Measurements from ENCODE around the gene PDCL3. TPM values are rescaled to one million over a fixed set of nuclear protein-coding genes. Genes with fewer than 3 reads are reported as not detected.
A peak's percentile ranks its signal among the peaks of the same experiment; 100 is the strongest.

PDCL3 gene
- total and polyA plus RNA-seq, 2 experiments from 2014 or later = 28.1 to 72.4 TPM

- H3K4me1 ChIP-seq (ENCODE audit: insufficient read depth) = peaks cover 9% of the 10 kb centered on the region; the same call in 1 of the 2 replicates
- TF ChIP-seq STAT1 (IDR thresholded peaks at IDR 0.05; ENCODE audit: unreplicated experiment) (no peak), POLR2AphosphoS5 (IDR thresholded peaks at IDR 0.05; ENCODE audit: low read depth) (no peak), EZH2phosphoT487 (IDR thresholded peaks at IDR 0.05; ENCODE audit: unreplicated experiment) (no peak), NANOG (IDR thresholded peaks at IDR 0.05; ENCODE audit: borderline replicate concordance) (no peak), CTCF (conservative IDR thresholded peaks at IDR 0.05; ENCODE audit: low read depth in 2 of 2) (no peak), ZNF331 (CRISPR knock-in tag; IDR thresholded peaks at IDR 0.05; ENCODE audit: low read depth) (no peak), ZNF462 (CRISPR knock-in tag; IDR thresholded peaks at IDR 0.05) (no peak), ZNF114 (CRISPR knock-in tag; IDR thresholded peaks at IDR 0.05) (no peak)
- peaks cover 3% of the 10 kb centered on the region for H3K27me3 Mint-ChIP-seq (ENCODE audit: insufficient read depth, low read depth, poor library complexity)
- H3K4me3 ChIP-seq = no peak overlapping the region
- no peaks in the 10 kb centered on the region for H3F3A ChIP-seq (replicated peaks; ENCODE audit: low read depth)
- H4K20me1 ChIP-seq (replicated peaks; ENCODE audit: insufficient read depth) = no peaks in the 10 kb centered on the region
- no peak overlapping the region for H3K4me3 Mint-ChIP-seq
- peaks cover 6% of the 10 kb centered on the region; the same call in 2 of the 3 replicates for H3K4me1 Mint-ChIP-seq
- H2AFZ ChIP-seq = 0 out of 2 replicates have a peak overlapping the region, but pooled peaks have one; percentile 32
- H3K79me2 ChIP-seq (replicated peaks; ENCODE audit: insufficient read depth) = no peaks in the 10 kb centered on the region
- no peaks in the 10 kb centered on the region for H3K36me3 ChIP-seq (ENCODE audit: insufficient read depth)
- no peak overlapping the region for H3K27ac Mint-ChIP-seq
- 0 out of 2 replicates have a peak, but pooled peaks cover 5% of the 10 kb centered on the region for H3K9me2 ChIP-seq (ENCODE audit: insufficient read depth)
- no peak overlapping the region for H3K4me2 ChIP-seq
- peaks cover 15% of the 10 kb centered on the region for H3K9me3 Mint-ChIP-seq
- DNase-seq (ENCODE audit: low spot score) (no peak), ATAC-seq (peak; percentile 32; the same call in 1 of the 3 replicates)
- H3K36me3 Mint-ChIP-seq (ENCODE audit: low read depth) = peaks cover 5% of the 10 kb centered on the region; the same call in 1 of the 3 replicates
- no peaks in the 10 kb centered on the region for H3K27me3 ChIP-seq (ENCODE audit: insufficient read depth)
- no peak overlapping the region for H3K27ac ChIP-seq (ENCODE audit: low read depth)
These were observed 14.0 kb upstream of the PDCL3 start for GRCh38 chr2:100548771-100549170.
